Stomach (tissue), 9 donors: Measurements from ENCODE around the gene PRKCH. TPM values are rescaled to one million over a fixed set of nuclear protein-coding genes. Genes with fewer than 3 reads are reported as not detected.
"Not testable (repeated sequence)": the region's sequence is repeated elsewhere in the genome, so short reads cannot be mapped to it uniquely, and the experiment has no call there.

Source experiments
- DNase-seq, 2 donors: peaks; one replicate each; pipeline versions ENCODE4 v3.0.0 to v3.0.0-alpha.2; 2013 to 2019
- H3K27ac ChIP-seq, 5 donors: fragments of 200-600 bp in 4 of 5; sonication (generic) in 4 of 5; one replicate each; pipeline ENCODE4 v1.5.1; 2013 to 2019; ENCODE audit warnings: mild to moderate bottlenecking in 1 of 5, moderate library complexity in 1 of 5
- H3K27me3 ChIP-seq, 3 donors: fragments of 200-600 bp; sonication (generic); one replicate each; pipeline ENCODE4 v1.5.1; 2017 to 2019; ENCODE audit warnings: mixed run types in 1 of 3
- H3K36me3 ChIP-seq, 4 donors: fragments of 200-600 bp; sonication (generic); 1 replicate in 3 of 4; 2 replicates in 1 of 4; pipeline ENCODE4 v1.5.1; 2016 to 2019
- H3K4me1 ChIP-seq, 4 donors: fragments of 200-600 bp; sonication (generic); one replicate each; pipeline ENCODE4 v1.5.1; 2016 to 2019
- H3K4me3 ChIP-seq, 4 donors: fragments of 200-600 bp; sonication (generic) in 3 of 4; one replicate each; pipeline ENCODE4 v1.5.1; 2016 to 2019; ENCODE audit warnings: mild to moderate bottlenecking in 1 of 4
- H3K9me3 ChIP-seq, 4 donors: fragments of 200-600 bp; sonication (generic); one replicate each; pipeline ENCODE4 v1.5.1; 2016 to 2019
- CTCF ChIP-seq, 7 experiments: fragments of 450-650 bp in 4 of 7; fragments of 200-600 bp in 3 of 7; sonication (generic) in 3 of 7; IDR thresholded peaks; one replicate each; pipeline ENCODE4 v1.5.1; 2016 to 2019; ENCODE audit warnings: antibody characterized with exemption in 7 of 7, control low read depth in 2 of 7, mild to moderate bottlenecking in 1 of 7
- EP300 ChIP-seq: sonication (generic); formaldehyde crosslinking; IDR thresholded peaks from one replicate; pipeline ENCODE4 v1.6.1; 2017; ENCODE audit warnings: antibody characterized with exemption
- POLR2A ChIP-seq, 4 donors: fragments of 450-650 bp; IDR thresholded peaks; one replicate each; pipeline ENCODE4 v1.6.1; 2016; ENCODE audit warnings: antibody characterized with exemption in 4 of 4, control low read depth in 2 of 4, mild to moderate bottlenecking in 1 of 4, moderate library complexity in 1 of 4
- POLR2AphosphoS5 ChIP-seq, 3 donors: sonication (generic); formaldehyde crosslinking; IDR thresholded peaks; one replicate each; pipeline ENCODE4 v1.6.1; 2016; ENCODE audit warnings: antibody characterized with exemption in 3 of 3
- WGBS, 5 donors: extraction: QIAGEN DNeasy Blood & Tissue Kit in 3 of 5; methylation state at CpG; one replicate each; pipeline versions ENCODE4 v1.1.5 to v1.1.7; 2013 to 2018; 5-methylcytosine and 5-hydroxymethylcytosine counted together
- intact Hi-C: fragments of 100-400 bp; cut with DNase I; formaldehyde crosslinking; loops from one replicate; pipeline ENCODE4 v1.15.1; 2023; ENCODE audit warnings: low total_unique reads
- polyA plus RNA-seq, 3 donors: library from polyadenylated mRNA; stranded (reverse); fragments of 200-250 nt; gene quantifications; one replicate each; pipeline ENCODE4 v1.2.3, GENCODE V29; 2013
- total RNA-seq, 5 donors: library from RNA; depleted of rRNA; stranded (reverse); fragments of >200 nt; gene quantifications; one replicate each; pipeline versions ENCODE4 v1.1.0 to v1.2.3, GENCODE V29; 2014 to 2016
- donor health status: healthy with polysubstance abuse.
- donor health status: Bipolar disorder and iron deficiency.
- donor health status: healthy.

The PRKCH gene
- total and polyA plus RNA-seq, 8 donors: 5.5 to 84.0 (median 14.7) TPM

GRCh38 chr14:61408498-61408897 is 87.1 kb downstream of the PRKCH start:
- H3K9me3 ChIP-seq: no peaks in the 10 kb centered on the region
- intact Hi-C loops: no loop called here
- no peak for DNase-seq
- 91 to 98% (median 96%) methylated on average over 6 of the region's 6 CpGs for WGBS, 5 donors
- TF ChIP-seq POLR2A (IDR thresholded peaks at IDR 0.05) (no peak), EP300 (no peak), CTCF (IDR thresholded peaks at IDR 0.05) (no peak), POLR2AphosphoS5 (IDR thresholded peaks at IDR 0.05) (no peak)
- no peaks in the 10 kb centered on the region for H3K36me3 ChIP-seq
- H3K27ac ChIP-seq: no peak overlapping the region
- H3K27me3 ChIP-seq: no peaks in the 10 kb centered on the region
- no peak overlapping the region for H3K4me3 ChIP-seq
- no peaks in the 10 kb centered on the region for H3K4me1 ChIP-seq

- Histone ChIP-seq H3K4me3 (no peak overlapping the region), H3K27me3 (no peaks in the 10 kb centered on the region), H3K36me3 (no peaks in the 10 kb centered on the region), H3K27ac (no peak overlapping the region), H3K9me3 (no peaks in the 10 kb centered on the region), H3K4me1 (no peaks in the 10 kb centered on the region)
- intact Hi-C loops: no loop called here
- TF ChIP-seq POLR2AphosphoS5 (IDR thresholded peaks at IDR 0.05) (no peak), EP300 (no peak), CTCF (IDR thresholded peaks at IDR 0.05) (no peak), POLR2A (IDR thresholded peaks at IDR 0.05) (no peak)
- WGBS, 5 donors: 12 to 54% (median 45%) methylated on average over 1 of the region's 1 CpG
- no peak for DNase-seq
Observed at GRCh38 chr14:61409782-61410181, 88.4 kb downstream of the PRKCH start.

- H3K4me3 ChIP-seq, intact Hi-C loops, H3K36me3 ChIP-seq, DNase-seq, H3K9me3 ChIP-seq, H3K27me3 ChIP-seq, H3K27ac ChIP-seq: not testable (repeated sequence)
- peaks cover 0 to 15% (median 9%) of the 10 kb centered on the region in 4 donors for H3K4me1 ChIP-seq
- WGBS, 5 donors: 84 to 99% (median 94%) methylated on average over 3 to 4 of the region's 4 CpGs
Observed at GRCh38 chr14:61415934-61416333, 94.6 kb downstream of the PRKCH start.

- intact Hi-C loops: no loop called here
Observed at GRCh38 chr14:61416591-61416990, 95.2 kb downstream of the PRKCH start.

More at GRCh38 chr14:61416591-61416990, 95.2 kb downstream of the PRKCH start:
- H3K36me3 ChIP-seq: no peaks in the 10 kb centered on the region
- WGBS, 5 donors: 56 to 72% (median 64%) methylated on average over 2 of the region's 2 CpGs
- H3K27me3 ChIP-seq: no peaks in the 10 kb centered on the region
- H3K4me1 ChIP-seq: peaks cover 0 to 18% (median 9%) of the 10 kb centered on the region in 4 donors
- DNase-seq: no peak
- H3K4me3 ChIP-seq: no peak overlapping the region
- no peak overlapping the region for H3K27ac ChIP-seq
- H3K9me3 ChIP-seq: no peaks in the 10 kb centered on the region
- TF ChIP-seq EP300 (no peak), POLR2AphosphoS5 (IDR thresholded peaks at IDR 0.05) (no peak), POLR2A (IDR thresholded peaks at IDR 0.05) (no peak), CTCF (IDR thresholded peaks at IDR 0.05) (no peak)
